Activated CD4-positive, alpha-beta T cell treated with anti-CD3 and anti-CD28 coated beads, Interleukin-2, amount 50 U/mL, for 16 hours (primary cell): ENCODE results near the gene RFTN2.
A peak's percentile ranks its signal among the peaks of the same experiment; 100 is the strongest.
"Not testable (repeated sequence)": the region's sequence is repeated elsewhere in the genome, so short reads cannot be mapped to it uniquely, and the experiment has no call there.

Experiments
- DNase-seq: peaks from one replicate; pipeline ENCODE4 v3.0.0-alpha.2; 2020

RFTN2 gene

DNA sequence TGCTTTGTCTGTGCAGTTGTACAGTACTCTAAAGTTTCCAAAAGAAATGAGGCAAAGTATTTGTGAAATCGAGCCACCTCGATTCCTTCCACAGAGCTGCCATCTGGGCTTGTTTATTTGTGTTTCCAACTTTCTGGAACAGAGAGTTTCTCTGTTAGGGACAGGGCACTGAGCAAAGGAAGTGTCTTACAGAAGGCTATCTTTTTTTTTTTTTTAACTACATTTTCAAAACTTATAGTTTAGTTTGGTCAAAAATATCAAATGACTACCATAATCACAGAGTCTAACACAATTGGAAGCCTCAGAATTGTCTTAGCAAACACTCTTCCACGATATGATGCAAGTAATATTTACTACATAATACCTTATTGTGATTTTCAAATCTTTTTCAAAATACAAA, 796 bp downstream of the RFTN2 start:
- DNase-seq = no peak

GRCh38 chr2:197674060-197674459, 1.3 kb downstream of the RFTN2 start:
- no peak for DNase-seq

DNA sequence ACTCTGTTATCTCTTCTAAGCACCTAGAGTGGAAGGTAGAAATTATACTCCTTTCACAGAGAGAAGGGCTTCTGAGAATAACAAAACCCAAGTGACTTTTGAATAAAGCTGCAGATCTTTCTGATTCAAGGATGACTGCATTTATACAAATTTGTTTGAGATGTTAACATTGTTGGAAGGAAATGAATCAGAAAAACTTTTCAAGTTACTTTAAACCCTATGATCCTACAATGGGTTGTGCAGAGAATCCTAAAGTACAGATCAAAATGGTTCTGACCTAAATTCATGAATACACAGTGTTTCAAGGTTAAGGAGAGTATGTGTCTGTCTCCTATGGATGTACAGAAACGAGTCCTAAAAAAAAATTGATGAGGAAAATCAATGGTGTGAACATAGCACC, 1.8 kb downstream of the RFTN2 start:
- no peak for DNase-seq

DNA sequence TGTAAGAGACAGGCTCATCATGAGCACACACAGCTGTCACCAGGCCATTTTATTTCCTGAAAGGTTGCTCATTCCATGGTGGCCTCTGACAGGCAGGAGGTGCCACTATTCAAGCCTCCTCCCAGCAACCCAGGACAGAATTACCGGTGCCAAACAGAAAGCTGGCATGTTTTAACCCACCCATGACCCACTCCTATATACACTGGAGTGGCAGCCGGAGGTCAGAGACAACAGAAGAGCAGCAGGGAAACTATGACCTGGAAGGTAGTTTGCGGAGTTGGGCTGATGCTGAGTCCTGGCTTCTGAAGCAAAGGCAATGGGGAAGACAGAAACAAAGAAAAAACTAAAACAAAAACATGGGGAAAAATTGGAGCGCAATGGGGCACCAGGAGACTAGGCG, 2.3 kb downstream of the RFTN2 start:
- DNase-seq = no peak

GRCh38 chr2:197672371-197672893, 3.0 kb downstream of the RFTN2 start:
- no peak for DNase-seq

- no peak for DNase-seq
Measured at GRCh38 chr2:197669077-197669476, 6.3 kb downstream of the RFTN2 start.

DNA sequence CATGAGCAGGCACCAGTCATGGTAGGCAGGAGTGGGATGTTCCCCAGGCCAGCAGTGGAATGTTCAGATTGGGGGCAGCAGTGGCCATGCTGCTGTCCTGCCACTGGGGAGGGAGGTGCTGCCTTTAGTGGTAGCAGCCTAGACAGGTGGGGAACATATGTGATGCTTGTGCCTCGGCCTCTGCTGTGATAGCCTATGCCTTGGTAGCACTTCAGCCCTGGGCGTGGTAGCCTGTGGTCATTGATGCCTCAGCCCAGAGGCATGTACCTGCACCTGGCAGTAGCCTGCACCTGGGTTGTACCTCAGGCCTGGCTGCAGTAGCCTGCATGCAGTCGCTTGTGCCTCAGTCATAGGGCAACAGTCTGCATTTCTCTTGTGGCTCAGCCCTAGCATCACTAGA, 7.1 kb downstream of the RFTN2 start:
- no peak for DNase-seq

DNA sequence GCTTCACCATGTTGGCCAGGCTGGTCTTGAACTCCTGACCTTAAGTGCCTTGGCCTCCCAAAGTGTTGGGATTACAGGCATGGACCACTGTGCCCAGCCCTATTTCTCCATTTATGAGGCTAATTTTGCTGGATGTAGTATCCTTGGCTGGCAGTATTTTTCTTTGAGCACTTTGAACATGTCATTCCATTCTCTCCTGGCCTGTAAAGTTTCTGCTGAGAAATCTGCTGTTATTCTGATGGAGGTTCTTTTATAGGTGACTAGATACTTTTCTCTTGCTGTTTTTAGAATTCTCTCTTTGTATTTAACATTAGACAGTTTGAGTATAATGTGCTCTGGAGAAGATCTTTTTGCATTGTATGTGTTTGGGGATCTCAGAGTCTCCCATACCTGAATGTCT, 9.1 kb downstream of the RFTN2 start:
- DNase-seq = no peak

DNA sequence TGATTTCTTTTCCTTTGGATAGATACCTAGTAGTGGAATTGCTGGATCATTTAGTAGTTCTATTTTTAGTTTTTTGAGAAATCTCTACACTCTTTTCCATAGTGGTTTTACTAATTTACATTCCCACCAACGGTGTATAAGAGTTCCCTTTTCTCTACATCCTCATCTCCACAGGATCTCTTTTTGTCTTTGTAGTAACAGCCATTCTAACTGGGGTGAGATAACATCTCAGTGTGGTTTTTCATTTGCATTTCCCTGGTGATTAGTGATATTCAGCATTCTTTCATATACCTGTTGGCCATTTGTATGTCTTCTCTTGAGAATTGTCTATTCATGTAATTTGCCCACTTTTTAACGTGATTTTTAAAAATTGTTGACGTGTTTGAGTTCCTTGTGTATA, 13.8 kb downstream of the RFTN2 start:
- no peak for DNase-seq

DNA sequence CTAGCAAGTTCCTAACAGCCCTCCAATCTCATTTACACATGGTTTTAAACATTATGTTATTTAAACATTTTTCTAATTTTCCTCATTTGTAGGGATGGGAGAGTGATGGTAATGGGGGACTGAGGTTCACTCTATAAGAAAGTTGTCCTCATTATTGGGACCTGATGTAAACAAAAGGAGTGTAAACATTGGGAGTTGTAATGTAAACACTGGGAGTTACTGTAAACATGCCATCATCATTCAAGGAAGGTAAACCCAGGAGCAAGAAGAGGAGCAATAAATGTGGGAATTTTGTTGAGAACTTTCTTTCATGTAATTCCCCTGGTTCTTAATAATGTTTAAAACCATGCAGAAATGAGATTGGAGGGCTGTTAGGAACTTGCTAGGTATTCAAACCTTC, 17.8 kb downstream of the RFTN2 start:
- DNase-seq = no peak

DNA sequence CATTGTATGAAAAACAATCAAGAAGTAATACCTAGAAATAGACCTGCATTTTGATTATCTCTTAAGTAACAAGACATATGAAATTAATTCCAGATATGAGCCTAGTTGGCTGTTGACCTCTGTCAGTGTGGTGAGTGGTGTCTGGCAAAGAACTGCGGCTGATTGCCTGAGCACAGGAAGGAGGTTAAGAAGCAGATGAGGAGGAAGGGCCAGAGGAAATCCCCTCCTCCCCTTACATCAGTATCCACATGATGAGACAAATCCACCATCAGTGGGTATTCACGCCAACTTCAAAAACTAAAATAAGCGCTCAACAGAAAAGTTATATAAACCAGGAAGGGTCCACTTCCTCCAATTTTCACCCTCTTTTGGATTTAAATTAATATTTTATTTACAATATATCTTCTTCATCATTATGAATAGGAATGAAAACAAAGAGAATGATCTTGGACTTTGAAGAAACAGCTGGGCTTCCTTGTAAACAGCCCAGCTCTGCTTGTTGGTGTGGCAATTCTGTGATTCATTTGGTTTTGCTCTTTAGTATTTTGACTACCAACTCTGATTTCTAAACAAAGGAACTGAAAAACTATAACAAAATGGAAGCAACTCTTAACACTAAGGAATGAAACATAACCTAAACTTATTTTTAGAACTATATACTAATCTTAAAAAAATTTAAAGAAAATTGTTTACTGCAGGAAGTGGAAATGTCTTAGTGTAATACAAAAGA, 27.3 kb downstream of the RFTN2 start:
- DNase-seq = no peak

DNA sequence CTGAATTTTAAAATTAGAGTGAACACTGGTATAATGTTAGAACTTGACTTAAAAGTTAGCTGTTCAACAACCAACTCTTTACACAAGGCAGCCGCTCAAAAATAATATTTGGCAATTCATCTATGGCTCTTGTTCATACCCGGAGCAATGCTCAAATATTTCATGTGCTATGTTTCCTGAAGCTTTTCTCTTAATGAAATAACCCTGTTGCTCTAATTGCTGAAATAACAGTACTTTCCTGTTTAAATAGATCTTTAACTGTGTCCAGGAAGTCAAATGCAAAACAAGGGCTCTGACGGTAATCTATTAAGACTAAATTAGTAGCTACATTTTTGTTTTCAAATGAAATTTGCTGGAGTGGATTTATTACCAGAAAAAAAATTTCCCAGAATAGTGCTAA, 33.7 kb downstream of the RFTN2 start:
- DNase-seq = no peak

- DNase-seq = not testable (repeated sequence)
Measured at GRCh38 chr2:197640571-197641122, 34.7 kb downstream of the RFTN2 start.

GRCh38 chr2:197633109-197633657, 42.2 kb downstream of the RFTN2 start:
- DNase-seq = no peak

DNA sequence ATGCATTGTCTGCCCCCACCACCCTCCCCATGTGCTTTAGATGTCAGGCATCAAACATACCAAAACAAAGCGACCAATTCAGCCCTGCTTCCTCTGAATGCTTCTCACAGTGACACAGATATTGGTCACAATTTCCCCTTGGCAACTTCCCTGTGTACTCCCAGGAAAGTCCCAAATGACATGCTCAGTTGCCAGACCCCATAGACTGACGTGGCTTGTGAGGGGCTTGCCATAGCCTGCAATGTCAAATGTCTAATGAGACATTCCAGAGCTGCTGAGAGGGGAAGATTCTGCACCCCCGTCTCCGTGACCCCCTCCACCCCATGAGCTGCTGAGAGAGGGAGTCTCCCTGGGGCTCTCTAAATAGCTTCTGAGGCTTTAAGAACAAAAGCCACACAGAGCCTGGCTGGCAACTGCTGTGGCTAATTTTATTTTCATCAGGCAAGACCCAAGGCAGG, 47.3 kb downstream of the RFTN2 start:
- DNase-seq = no peak

DNA sequence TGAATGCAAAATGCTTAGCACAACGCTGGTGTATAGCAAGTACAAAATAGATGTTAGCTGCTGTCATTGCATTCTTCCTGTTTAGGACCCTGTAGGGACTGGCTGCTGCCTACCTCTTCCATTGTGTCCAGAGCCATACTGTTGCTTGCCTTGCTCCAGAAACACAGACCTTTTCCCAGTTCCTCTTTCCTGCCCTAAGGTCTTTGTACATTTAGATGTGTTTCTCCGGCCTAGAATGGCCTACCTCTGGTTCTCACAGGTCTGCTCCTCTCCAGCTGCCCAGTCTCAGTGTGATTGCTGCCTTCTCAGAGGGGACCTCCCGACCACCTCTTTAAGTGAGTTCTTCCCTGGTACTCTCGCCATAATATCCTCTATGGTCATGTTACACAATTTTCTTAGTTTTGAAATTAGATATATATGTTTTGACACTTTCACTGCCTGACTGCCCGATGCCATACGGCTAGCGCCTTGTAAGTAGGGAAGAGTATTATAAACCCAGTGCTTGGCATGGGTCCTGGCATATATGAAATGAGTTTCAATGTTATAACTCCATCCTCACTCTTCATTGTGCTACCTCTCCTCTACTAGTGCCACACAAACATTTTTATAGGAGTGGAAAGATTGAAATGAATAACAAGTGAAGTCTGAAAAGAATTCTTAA, 48.3 kb downstream of the RFTN2 start:
- no peak for DNase-seq

GRCh38 chr2:197620133-197620532, 55.3 kb downstream of the RFTN2 start:
- DNase-seq = no peak

DNA sequence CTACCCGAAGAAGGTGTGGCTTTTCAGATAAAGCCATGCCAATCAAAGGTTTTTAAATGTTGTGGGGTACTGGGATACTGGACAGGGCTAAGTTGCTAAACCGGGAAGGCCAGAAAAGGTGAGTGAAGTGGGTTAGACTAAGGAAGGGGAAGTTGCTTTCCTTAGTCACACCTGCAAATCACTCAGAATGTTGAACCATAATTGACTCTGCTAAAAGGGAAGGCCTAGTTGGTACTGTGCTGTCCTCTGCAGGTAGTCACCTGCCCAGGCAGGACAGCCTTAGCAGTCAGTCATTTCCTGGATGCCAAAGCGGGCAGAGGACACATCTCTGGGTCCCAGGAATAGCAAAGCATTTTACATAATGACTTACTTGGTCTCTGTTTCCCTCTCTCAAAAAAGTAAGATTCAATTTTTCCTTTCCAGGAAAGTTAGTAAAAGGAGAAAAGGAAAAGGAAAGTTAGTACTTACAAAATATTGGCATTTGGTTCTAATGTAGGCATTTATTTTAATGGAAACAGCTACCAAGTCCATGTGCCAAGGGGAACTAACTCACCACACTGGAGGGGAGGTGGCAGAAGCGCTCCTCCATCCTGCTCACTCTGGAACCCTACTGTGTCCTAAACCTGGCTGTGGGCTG, 60.3 kb downstream of the RFTN2 start:
- DNase-seq = no peak

GRCh38 chr2:197614532-197614931, 60.9 kb downstream of the RFTN2 start:
- no peak for DNase-seq

- DNase-seq = no peak
Measured at GRCh38 chr2:197613509-197613987, 61.8 kb downstream of the RFTN2 start.

GRCh38 chr2:197606180-197606579, 69.2 kb downstream of the RFTN2 start:
- DNase-seq = peak; percentile 51

DNA sequence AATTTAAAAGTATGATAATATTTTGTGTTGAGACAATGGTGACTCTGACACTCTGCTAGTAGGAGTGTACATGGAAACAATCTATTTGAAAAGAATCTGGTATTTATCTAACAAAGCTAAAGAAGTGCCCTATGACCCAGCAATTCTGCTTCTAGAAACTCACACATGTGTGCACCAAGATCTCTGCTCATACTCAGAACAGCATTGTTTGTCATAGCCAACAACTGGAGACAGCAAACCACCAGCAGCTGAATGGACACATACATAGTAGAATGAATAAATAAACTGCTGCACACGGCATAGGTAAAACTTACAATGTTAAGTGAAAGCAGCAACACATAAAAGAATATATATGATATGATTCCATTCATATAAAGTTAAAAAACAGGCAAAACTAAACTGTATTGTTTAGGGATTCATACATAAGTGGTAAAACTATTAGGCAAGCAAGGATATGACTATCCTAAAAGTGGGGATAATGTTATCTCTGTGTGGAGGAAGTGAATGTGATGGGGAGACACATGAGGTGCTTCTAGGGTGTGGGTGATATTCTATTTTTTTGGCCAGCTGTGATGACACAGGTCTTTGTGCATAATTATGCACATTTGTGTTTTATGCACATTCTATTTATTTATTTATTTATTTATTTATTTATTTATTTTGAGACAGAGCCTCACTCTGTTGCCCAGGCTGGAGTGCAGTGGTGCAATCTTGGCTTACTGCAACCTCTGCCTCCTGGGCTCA, 71.1 kb downstream of the RFTN2 start:
- peak; percentile 16 for DNase-seq
